Stimulated activated CD4-positive, alpha-beta T cell treated with anti-CD3 and anti-CD28 coated beads, Interleukin-1b, Interleukin-23, amount 100 ng/mL, for 1 hour (primary cell): ENCODE results near the gene TNRC6C.
A peak's percentile ranks its signal among the peaks of the same experiment; 100 is the strongest.

Source experiments
- DNase-seq, 2 donors: peaks; one replicate each; pipeline ENCODE4 v3.0.0-alpha.2; 2020; ENCODE audit warnings: low read depth in 2 of 2

The TNRC6C gene

GRCh38 chr17:78125138-78125913 lies 166.8 kb downstream of the TNRC6C start:
- no peak for DNase-seq

GRCh38 chr17:78125976-78126894 lies 167.7 kb downstream of the TNRC6C start:
- no peak for DNase-seq

DNA sequence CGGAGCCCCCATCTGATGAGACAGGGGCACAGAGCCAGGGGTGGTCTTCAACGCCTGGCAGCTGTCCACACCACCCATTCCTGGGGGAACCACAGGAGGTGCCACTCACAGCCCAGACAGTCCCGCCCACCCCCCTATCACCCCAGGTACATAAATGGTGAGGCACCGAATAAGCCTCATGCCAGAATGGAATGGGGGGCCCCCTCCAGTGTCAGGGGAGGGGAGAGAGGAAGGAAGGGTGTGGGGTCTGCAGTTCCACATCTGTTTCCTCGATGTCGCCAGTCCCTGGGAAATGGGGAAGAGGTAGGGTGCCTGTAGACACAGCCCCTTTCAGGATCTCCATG lies 168.4 kb downstream of the TNRC6C start:
- no peak for DNase-seq

DNA sequence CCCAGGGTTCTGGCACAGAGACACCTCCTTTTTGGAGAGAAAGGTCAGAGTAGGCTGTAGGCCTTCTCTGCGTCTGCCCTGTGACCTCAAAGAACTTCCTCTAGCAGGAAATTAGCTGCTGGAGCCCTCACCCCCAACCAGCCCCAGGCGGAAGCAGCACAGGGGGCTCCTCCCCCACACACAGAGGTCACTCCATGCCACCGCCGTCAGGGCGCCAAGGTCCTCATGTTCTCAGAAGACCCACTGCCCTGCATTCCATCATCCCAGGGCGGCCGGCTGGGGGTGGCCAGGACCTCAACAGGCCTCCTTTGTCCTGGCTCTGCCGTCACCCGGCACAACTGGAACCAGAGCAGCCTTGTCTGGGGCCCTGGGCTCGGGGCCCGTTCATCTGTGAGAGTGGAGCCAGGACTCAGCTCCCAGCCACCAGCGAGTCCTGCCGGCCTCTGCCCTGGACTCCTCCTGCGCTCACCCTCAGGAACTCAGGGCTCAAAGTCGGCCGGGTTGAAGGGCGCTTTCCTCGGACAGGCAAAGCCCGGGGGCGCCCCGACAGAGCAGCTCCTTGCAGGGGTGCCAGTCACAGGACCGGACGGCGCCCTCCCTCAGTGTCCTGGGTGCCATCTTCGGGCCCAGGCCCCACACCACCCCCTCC lies 168.9 kb downstream of the TNRC6C start:
- DNase-seq, result no peak

- no peak for DNase-seq
These were observed 169.5 kb downstream of the TNRC6C start for GRCh38 chr17:78127888-78128550.

- DNase-seq, result no peak
These were observed 170.2 kb downstream of the TNRC6C start, which contains the start of gene TMC6 for GRCh38 chr17:78128551-78129350. TSS of gene TMC6 (minus strand) at chr17:78128755. CDS start at chr17:78126832, 1,923 bp downstream.

DNA sequence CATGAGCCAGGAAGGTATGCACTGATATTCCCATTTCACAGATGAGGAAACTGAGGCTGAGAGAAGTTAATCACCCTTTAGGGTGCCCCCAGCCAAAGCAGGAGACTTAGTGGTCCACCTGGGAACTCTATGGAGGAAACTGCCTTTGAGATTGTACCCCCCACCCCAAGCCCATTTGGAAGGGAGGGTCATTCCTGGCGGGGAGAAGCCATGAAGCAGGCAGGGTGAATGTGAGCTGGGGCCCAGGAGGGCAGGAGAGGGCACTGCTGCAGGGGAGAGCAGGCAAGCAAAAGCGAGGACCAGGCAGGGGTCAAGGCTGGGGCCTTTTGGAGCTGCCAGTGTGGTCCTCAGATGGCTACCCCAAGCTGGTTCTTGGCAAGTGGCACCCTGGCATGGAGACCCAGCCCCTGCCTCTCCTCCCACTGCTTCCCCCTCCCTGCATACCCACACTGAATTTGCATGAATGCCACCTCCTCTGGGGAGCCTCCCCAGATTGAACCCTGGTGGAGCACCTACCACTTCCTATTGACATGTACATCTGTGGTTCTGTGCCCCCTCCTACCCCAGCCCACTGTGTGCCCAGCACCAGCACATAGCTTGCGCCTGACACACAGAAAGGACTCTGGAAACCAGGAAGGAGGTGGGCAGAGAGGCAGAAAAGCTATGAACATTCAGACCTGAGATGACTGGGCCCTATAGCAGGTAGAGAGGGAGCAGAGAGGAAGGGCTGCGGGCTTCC lies 171.0 kb downstream of the TNRC6C start:
- DNase-seq, result no peak

- no peak for DNase-seq
These were observed 171.6 kb downstream of the TNRC6C start for GRCh38 chr17:78130090-78130436.

DNA sequence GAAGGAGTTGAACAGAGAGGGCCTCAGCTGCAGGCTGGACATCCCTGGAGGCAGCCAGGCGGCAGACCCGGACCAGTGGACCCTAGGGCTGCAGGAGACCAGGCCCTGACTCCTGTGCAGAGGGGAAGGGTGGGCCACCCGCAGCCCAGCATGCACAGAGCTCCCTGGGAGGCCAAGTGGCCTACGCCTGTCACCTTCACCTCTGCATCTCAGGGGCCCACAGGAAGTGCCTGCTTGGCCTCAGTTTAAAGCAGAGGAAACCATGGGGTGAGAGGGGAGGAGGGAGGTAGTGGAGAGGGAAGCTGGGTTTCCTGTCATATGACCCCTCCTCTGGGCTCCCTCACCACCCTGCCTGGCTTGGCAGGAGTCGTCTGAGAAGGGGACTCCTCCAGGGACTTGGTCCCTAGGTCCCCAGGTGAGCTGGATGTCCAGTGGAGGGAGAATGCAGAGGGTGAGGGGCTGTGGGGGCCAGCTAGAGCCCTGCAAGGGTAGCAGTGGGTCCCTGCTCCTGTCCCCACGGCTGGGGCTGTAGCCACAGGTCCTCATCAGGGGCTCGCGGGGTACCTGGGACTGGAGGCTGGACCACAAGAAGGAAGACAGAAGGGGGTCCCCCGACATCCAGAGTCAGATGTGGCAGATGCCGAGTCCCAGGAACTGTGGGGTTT lies 172.1 kb downstream of the TNRC6C start, which contains the start of gene TMC8:
TSS of gene TMC8 (plus strand) at position 335 of the 665 bp plus-strand sequence. CDS start 818 bp downstream, outside the sequence.
- no peak for DNase-seq

- DNase-seq, result no peak
These were observed 172.9 kb downstream of the TNRC6C start for GRCh38 chr17:78131172-78132083.

DNA sequence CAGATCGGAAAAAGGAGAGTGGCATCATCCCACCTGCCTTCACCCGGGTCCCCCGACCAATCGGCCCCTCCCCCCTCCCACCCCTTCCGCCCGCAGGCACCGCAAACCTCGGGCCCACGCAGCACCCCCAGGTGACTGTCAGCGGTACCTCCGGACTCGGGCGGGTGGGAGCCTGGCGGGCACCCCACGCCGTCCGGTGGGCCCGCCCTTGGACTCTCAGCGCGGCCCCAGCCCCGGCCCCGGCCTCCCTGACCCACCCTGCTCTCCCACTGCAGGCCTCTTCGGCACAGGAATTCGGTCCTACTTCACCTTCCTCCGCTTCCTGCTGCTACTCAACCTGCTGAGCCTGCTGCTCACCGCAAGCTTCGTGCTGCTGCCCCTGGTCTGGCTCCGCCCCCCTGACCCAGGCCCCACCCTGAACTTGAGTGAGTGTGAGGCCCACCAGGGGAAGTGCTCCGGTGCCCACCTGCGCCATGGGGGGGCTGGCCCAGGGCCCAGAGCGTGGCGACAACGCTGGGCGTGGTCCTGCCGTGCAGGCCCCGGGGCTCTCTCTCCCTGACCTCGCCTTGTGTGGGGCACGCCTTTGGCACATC lies 173.7 kb downstream of the TNRC6C start:
- DNase-seq, result no peak

- DNase-seq, result no peak
These were observed 174.3 kb downstream of the TNRC6C start for GRCh38 chr17:78132767-78133178.

DNA sequence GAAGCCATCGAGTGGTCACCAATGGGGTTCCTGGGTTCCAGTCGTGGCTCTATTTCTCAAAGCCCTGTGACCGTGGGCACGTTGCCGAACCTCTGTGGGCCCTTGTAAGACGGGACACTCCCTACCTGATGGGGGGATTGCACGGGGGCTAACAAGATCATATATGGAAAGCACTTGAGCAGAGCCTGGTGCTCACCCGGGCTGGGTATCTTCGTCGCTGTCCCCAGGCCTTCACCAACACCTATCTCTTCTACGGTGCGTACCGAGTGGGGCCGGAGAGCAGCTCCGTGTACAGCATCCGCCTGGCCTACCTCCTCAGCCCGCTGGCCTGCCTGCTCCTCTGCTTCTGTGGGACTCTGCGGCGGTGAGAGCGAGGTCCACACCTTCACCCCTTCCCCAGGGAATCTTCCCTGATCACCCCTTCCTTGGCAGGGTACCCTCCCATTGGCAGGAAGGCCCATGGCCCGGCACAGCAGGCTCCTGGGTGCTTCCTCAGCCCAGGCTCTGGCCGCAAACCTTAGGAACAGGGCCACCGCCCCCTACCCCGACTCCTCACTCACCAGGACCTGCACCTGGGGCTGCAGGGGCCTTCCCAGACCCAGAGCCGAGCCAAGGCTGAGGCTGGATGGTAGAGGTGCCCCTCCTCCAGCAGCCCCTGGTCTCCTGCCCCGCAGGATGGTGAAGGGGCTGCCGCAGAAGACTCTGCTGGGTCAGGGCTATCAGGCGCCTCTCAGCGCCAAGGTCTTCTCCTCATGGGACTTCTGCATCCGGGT lies 174.9 kb downstream of the TNRC6C start:
- no peak for DNase-seq

DNA sequence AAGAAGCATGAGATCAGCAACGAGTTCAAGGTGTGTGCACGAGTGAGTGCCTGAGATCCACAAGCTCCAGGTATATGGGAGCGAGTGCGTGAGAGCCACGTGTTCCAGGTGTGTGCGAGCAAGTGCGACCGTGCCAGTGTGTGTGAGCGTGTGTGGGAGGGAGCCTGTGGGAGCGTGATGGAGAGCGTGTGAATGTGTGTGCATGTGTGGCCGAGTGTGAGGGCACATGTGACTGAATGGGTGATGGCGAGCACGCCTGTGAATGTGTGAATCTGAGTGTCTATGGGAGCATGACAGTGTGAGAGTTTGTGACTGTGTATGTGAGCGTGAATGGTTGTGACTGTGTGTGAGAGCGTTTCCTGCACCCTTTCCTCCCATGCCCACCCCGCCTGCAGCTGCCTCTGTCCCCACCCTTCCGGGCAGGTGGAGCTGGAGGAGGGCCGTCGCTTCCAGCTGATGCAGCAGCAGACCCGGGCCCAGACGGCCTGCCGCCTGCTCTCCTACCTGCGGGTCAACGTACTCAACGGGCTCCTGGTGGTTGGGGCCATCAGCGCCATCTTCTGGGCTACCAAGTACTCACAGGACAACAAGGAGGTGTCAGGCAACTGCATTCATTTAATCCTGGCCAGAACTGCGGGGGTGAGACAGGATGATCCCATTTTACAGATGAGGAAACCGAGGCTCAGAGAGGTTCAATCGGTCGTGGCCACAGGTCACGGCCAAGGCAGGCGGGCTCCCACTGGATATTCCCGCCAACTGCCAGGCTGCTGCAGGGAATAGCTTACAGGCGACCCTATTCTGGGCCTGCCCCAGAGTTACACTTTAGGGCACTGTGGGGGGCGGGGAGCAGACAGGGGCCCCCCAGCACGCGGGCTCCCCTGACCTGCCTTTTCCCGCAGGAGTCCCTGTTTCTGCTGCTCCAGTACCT lies 175.7 kb downstream of the TNRC6C start:
- DNase-seq, result peak in 1 of 2 donors; percentile 62

DNA sequence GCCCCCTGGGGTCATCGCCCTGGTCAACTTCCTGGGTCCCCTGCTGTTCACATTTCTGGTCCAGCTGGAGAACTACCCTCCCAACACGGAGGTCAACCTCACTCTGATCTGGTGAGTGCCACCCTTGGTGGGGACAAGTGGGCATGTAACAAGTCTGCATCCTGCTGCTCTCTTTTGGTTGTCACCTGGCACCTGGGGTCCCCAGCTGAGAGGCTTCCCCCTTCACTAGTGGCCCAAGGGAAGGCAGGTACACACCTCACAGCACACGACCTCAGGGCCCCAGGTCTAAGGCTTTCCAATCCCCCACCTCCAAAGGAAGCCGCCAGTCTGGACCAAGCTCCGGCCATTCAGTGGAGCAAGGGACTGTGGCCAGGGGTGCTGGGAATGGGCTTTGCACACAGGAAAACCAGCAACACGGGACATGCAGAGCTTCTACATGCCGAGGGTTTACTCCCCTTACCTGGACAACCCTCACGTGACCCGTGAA lies 176.4 kb downstream of the TNRC6C start:
- DNase-seq, result no peak

GRCh38 chr17:78135858-78136500 lies 177.5 kb downstream of the TNRC6C start:
- DNase-seq, result no peak
